Peyer's patch (tissue), 4 donors: Measurements from ENCODE around the gene BICDL2.

ENCODE experiments used
- CTCF ChIP-seq, 6 experiments: fragments of 450-650 bp in 4 of 6; fragments of 200-600 bp in 2 of 6; sonication (generic) in 1 of 6; IDR thresholded peaks; one replicate each; pipeline ENCODE4 v1.5.1; 2017 to 2019; ENCODE audit warnings: antibody characterized with exemption in 6 of 6, mild to moderate bottlenecking in 3 of 6, moderate library complexity in 1 of 6
- POLR2A ChIP-seq, 2 donors: fragments of 450-650 bp; IDR thresholded peaks; one replicate each; pipeline ENCODE4 v1.5.1; 2017; ENCODE audit warnings: antibody characterized with exemption in 2 of 2, mild to moderate bottlenecking in 2 of 2, moderate library complexity in 2 of 2

GRCh38 chr16:3076577-3076976, 39.8 kb upstream of the BICDL2 start:
- no peak for TF ChIP-seq POLR2A (IDR thresholded peaks at IDR 0.05)
- TF ChIP-seq CTCF (IDR thresholded peaks at IDR 0.05) = no peak
